Measurements from ENCODE around the gene CITED4.

Gene CITED4

DNA sequence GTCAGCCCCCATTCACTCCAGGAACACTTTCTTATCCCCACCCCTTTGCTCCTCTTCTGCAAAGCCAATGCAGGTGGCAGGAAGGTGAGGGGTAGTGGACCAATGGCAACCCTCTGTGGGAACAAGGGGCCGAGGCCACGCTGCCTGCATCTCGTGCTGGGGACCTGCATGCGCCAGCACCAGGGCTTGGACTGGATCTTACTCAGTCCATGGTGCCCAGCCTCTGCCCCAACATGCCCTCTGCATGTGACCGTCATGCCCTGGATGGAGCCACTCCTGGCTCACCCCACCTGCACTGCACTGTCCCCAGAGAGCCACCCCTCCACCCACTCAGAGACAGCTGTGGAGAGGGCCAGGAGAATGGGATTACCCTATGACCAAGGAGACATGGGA lies 22.2 kb downstream of the CITED4 start:
- TF ChIP-seq ZNF565 (CRISPR knock-in tag; conservative IDR thresholded peaks at IDR 0.05; ENCODE audit: low read depth) (no peak), ZC3H10 (CRISPR knock-in tag; IDR thresholded peaks at IDR 0.05) (no peak), SNAI2 (CRISPR knock-in tag; IDR thresholded peaks at IDR 0.05) (no peak), ZFP30 (CRISPR knock-in tag; IDR thresholded peaks at IDR 0.05) (no peak), ESRRG (CRISPR knock-in tag; IDR thresholded peaks at IDR 0.05) (no peak), BACH2 (CRISPR knock-in tag; IDR thresholded peaks at IDR 0.05; ENCODE audit: borderline replicate concordance) (no peak), RARB (CRISPR knock-in tag; IDR thresholded peaks at IDR 0.05) (no peak), ARNTL (CRISPR knock-in tag; IDR thresholded peaks at IDR 0.05; ENCODE audit: borderline replicate concordance, low read depth) (no peak), ISL1 (CRISPR knock-in tag; IDR thresholded peaks at IDR 0.05) (no peak), ZNF70 (CRISPR knock-in tag; IDR thresholded peaks at IDR 0.05) (no peak), TOX (CRISPR knock-in tag; IDR thresholded peaks at IDR 0.05; ENCODE audit: borderline replicate concordance) (no peak)
- TF ChIP-seq, protein P1, sequence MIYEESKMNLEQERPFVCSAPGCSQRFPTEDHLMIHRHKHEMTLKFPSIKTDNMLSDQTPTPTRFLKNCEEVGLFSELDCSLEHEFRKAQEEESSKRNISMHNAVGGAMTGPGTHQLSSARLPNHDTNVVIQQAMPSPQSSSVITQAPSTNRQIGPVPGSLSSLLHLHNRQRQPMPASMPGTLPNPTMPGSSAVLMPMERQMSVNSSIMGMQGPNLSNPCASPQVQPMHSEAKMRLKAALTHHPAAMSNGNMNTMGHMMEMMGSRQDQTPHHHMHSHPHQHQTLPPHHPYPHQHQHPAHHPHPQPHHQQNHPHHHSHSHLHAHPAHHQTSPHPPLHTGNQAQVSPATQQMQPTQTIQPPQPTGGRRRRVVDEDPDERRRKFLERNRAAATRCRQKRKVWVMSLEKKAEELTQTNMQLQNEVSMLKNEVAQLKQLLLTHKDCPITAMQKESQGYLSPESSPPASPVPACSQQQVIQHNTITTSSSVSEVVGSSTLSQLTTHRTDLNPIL (CRISPR knock-in tag; IDR thresholded peaks at IDR 0.05; ENCODE audit: low read depth) = no peak
- TF ChIP-seq, protein P2, sequence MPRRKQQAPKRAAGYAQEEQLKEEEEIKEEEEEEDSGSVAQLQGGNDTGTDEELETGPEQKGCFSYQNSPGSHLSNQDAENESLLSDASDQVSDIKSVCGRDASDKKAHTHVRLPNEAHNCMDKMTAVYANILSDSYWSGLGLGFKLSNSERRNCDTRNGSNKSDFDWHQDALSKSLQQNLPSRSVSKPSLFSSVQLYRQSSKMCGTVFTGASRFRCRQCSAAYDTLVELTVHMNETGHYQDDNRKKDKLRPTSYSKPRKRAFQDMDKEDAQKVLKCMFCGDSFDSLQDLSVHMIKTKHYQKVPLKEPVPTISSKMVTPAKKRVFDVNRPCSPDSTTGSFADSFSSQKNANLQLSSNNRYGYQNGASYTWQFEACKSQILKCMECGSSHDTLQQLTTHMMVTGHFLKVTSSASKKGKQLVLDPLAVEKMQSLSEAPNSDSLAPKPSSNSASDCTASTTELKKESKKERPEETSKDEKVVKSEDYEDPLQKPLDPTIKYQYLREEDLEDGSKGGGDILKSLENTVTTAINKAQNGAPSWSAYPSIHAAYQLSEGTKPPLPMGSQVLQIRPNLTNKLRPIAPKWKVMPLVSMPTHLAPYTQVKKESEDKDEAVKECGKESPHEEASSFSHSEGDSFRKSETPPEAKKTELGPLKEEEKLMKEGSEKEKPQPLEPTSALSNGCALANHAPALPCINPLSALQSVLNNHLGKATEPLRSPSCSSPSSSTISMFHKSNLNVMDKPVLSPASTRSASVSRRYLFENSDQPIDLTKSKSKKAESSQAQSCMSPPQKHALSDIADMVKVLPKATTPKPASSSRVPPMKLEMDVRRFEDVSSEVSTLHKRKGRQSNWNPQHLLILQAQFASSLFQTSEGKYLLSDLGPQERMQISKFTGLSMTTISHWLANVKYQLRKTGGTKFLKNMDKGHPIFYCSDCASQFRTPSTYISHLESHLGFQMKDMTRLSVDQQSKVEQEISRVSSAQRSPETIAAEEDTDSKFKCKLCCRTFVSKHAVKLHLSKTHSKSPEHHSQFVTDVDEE (CRISPR knock-in tag; IDR thresholded peaks at IDR 0.05) = no peak
- no peak for ATAC-seq

DNA sequence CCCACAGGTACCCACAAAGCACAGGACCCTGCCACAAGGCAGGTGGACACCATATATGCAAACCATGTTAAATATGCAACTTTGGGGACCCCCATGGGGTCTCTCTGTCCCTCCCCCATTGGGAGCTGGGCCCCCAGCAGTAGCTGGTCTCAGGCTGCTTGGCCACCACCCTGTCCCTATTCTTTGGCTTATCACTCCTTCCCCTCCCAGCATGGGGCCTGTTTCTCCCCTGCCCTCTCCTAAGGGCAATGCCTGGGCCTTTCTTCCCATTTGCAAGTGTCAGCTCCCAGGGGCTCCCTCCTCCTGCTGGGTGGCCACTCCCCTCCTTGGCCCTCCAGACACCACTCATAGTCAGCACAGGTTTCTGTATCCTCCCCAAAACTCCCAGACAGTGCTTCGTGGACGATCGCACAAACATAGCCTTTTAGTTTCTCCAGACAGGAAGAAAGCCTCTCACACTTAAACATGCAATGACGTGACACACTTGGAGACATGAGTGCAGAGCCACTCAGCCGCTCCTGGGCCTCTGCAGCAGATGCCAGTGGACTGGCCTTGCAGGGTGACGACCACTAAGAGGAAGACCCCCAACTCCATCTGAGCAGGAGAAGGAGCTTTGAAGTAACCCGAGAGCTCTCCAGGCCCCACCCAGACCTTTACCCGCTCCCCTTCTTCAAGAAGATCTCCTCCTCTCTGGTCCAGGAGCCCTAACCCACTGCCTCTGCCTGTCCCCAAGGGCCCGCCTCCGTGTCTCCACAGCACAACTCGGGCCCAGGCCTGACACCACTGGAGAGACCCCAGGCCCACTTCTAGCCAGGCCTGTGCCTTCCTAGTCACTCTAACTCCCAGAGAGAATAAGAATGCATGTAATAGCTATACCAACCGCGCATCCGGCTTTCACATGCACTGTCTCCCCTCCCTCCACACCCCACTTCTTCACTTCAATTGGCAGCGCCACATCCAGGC lies 22.9 kb downstream of the CITED4 start:
- no peak for ATAC-seq
- TF ChIP-seq ESRRG (CRISPR knock-in tag; IDR thresholded peaks at IDR 0.05) (no peak), ZFP30 (CRISPR knock-in tag; IDR thresholded peaks at IDR 0.05) (no peak), ZFP3 (CRISPR knock-in tag; IDR thresholded peaks at IDR 0.05) (no peak), ZC3H10 (CRISPR knock-in tag; IDR thresholded peaks at IDR 0.05) (no peak), RARB (CRISPR knock-in tag; IDR thresholded peaks at IDR 0.05) (no peak), GLIS3 (CRISPR knock-in tag; IDR thresholded peaks at IDR 0.05) (no peak), ZNF8 (CRISPR knock-in tag; IDR thresholded peaks at IDR 0.05) (no peak)
- TF ChIP-seq, protein P3, sequence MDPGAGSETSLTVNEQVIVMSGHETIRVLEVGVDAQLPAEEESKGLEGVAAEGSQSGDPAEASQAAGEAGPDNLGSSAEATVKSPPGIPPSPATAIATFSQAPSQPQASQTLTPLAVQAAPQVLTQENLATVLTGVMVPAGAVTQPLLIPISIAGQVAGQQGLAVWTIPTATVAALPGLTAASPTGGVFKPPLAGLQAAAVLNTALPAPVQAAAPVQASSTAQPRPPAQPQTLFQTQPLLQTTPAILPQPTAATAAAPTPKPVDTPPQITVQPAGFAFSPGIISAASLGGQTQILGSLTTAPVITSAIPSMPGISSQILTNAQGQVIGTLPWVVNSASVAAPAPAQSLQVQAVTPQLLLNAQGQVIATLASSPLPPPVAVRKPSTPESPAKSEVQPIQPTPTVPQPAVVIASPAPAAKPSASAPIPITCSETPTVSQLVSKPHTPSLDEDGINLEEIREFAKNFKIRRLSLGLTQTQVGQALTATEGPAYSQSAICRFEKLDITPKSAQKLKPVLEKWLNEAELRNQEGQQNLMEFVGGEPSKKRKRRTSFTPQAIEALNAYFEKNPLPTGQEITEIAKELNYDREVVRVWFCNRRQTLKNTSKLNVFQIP (CRISPR knock-in tag; IDR thresholded peaks at IDR 0.05; ENCODE audit: borderline replicate concordance, low read depth) = no peak
- TF ChIP-seq, protein P4, sequence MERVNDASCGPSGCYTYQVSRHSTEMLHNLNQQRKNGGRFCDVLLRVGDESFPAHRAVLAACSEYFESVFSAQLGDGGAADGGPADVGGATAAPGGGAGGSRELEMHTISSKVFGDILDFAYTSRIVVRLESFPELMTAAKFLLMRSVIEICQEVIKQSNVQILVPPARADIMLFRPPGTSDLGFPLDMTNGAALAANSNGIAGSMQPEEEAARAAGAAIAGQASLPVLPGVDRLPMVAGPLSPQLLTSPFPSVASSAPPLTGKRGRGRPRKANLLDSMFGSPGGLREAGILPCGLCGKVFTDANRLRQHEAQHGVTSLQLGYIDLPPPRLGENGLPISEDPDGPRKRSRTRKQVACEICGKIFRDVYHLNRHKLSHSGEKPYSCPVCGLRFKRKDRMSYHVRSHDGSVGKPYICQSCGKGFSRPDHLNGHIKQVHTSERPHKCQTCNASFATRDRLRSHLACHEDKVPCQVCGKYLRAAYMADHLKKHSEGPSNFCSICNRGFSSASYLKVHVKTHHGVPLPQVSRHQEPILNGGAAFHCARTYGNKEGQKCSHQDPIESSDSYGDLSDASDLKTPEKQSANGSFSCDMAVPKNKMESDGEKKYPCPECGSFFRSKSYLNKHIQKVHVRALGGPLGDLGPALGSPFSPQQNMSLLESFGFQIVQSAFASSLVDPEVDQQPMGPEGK (CRISPR knock-in tag; IDR thresholded peaks at IDR 0.05; ENCODE audit: borderline replicate concordance) = no peak
- TF ChIP-seq, protein P5, sequence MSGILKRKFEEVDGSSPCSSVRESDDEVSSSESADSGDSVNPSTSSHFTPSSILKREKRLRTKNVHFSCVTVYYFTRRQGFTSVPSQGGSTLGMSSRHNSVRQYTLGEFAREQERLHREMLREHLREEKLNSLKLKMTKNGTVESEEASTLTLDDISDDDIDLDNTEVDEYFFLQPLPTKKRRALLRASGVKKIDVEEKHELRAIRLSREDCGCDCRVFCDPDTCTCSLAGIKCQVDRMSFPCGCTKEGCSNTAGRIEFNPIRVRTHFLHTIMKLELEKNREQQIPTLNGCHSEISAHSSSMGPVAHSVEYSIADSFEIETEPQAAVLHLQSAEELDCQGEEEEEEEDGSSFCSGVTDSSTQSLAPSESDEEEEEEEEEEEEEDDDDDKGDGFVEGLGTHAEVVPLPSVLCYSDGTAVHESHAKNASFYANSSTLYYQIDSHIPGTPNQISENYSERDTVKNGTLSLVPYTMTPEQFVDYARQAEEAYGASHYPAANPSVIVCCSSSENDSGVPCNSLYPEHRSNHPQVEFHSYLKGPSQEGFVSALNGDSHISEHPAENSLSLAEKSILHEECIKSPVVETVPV (CRISPR knock-in tag; IDR thresholded peaks at IDR 0.05) = no peak
